ENCODE results near the gene TFAP2C. TPM values are rescaled to one million over a fixed set of nuclear protein-coding genes. Genes with fewer than 3 reads are reported as not detected.

TFAP2C gene
- total RNA-seq, 1 donor from 2014 or later = 2.2 TPM

- Histone ChIP-seq H3K27ac (ENCODE audit: low read depth, low read length) (no peak overlapping the region), H3K4me3 (ENCODE audit: insufficient read depth, low read depth, low read length) (no peak overlapping the region), H3K4me1 (ENCODE audit: insufficient read depth, low read length) (no peaks in the 10 kb centered on the region), H2AFZ (ENCODE audit: low read depth, low read length) (no peak overlapping the region), H3K27me3 (ENCODE audit: insufficient read depth, low read length) (peaks cover 3% of the 10 kb centered on the region), H3K9ac (ENCODE audit: low read length) (no peak overlapping the region), H3K36me3 (ENCODE audit: insufficient read depth, low read length) (no peaks in the 10 kb centered on the region), H3K4me2 (ENCODE audit: low read length) (no peak overlapping the region), H4K20me1 (ENCODE audit: insufficient read depth, low read length) (no peaks in the 10 kb centered on the region), H3K79me2 (ENCODE audit: insufficient read depth, low read length) (no peaks in the 10 kb centered on the region), H3K9me3 (ENCODE audit: insufficient read depth, low read depth, low read length) (no peaks in the 10 kb centered on the region)
- peaks cover 12% of the 10 kb centered on the region for H3K27me3 Mint-ChIP-seq (ENCODE audit: low read depth, unreplicated experiment)
- H3K4me1 Mint-ChIP-seq (ENCODE audit: low read depth, unreplicated experiment) = no peaks in the 10 kb centered on the region
- no peak for FAIRE-seq
- no peak for DNase-seq (ENCODE audit: low read depth)
- no peaks in the 10 kb centered on the region for H3K9me3 Mint-ChIP-seq (ENCODE audit: unreplicated experiment)
- no peaks in the 10 kb centered on the region for H3K36me3 Mint-ChIP-seq (ENCODE audit: low read depth, unreplicated experiment)
- H3K27ac Mint-ChIP-seq (ENCODE audit: unreplicated experiment) = no peak overlapping the region
- TF ChIP-seq CTCF (IDR thresholded peaks at IDR 0.05; ENCODE audit: insufficient read depth, low read depth, low read length) (no peak), EZH2 (IDR thresholded peaks at IDR 0.05; ENCODE audit: insufficient read depth, low read length) (no peak)
- H3K4me3 Mint-ChIP-seq (ENCODE audit: unreplicated experiment) = no peak overlapping the region
Observed at GRCh38 chr20:56592211-56592610, 36.9 kb upstream of the TFAP2C start.

GRCh38 chr20:56592817-56593216 is 36.3 kb upstream of the TFAP2C start:
- no peak for TF ChIP-seq CTCF (IDR thresholded peaks at IDR 0.05; ENCODE audit: insufficient read depth, low read depth, low read length)
- TF ChIP-seq EZH2 (IDR thresholded peaks at IDR 0.05; ENCODE audit: insufficient read depth, low read length) = no peak
- Histone ChIP-seq H3K4me1 (ENCODE audit: insufficient read depth, low read length) (no peaks in the 10 kb centered on the region), H3K9me3 (ENCODE audit: insufficient read depth, low read depth, low read length) (no peaks in the 10 kb centered on the region), H3K9ac (ENCODE audit: low read length) (no peak overlapping the region), H2AFZ (ENCODE audit: low read depth, low read length) (no peak overlapping the region), H4K20me1 (ENCODE audit: insufficient read depth, low read length) (no peaks in the 10 kb centered on the region), H3K27ac (ENCODE audit: low read depth, low read length) (no peak overlapping the region), H3K79me2 (ENCODE audit: insufficient read depth, low read length) (no peaks in the 10 kb centered on the region), H3K4me2 (ENCODE audit: low read length) (no peak overlapping the region), H3K4me3 (ENCODE audit: insufficient read depth, low read depth, low read length) (no peak overlapping the region), H3K36me3 (ENCODE audit: insufficient read depth, low read length) (no peaks in the 10 kb centered on the region), H3K27me3 (ENCODE audit: insufficient read depth, low read length) (peaks cover 3% of the 10 kb centered on the region)
- Mint-ChIP-seq H3K27ac (ENCODE audit: unreplicated experiment) (no peak overlapping the region), H3K9me3 (ENCODE audit: unreplicated experiment) (no peaks in the 10 kb centered on the region), H3K4me3 (ENCODE audit: unreplicated experiment) (no peak overlapping the region), H3K4me1 (ENCODE audit: low read depth, unreplicated experiment) (no peaks in the 10 kb centered on the region), H3K36me3 (ENCODE audit: low read depth, unreplicated experiment) (no peaks in the 10 kb centered on the region), H3K27me3 (ENCODE audit: low read depth, unreplicated experiment) (peaks cover 11% of the 10 kb centered on the region)
- DNase-seq (ENCODE audit: low read depth) (no peak), FAIRE-seq (no peak)

- no peaks in the 10 kb centered on the region for H4K20me1 ChIP-seq (ENCODE audit: insufficient read depth, low read length)
- H3K4me2 ChIP-seq (ENCODE audit: low read length) = no peak overlapping the region
- H3K4me1 ChIP-seq (ENCODE audit: insufficient read depth, low read length) = no peaks in the 10 kb centered on the region
- no peaks in the 10 kb centered on the region for H3K27me3 ChIP-seq (ENCODE audit: insufficient read depth, low read length)
- FAIRE-seq (no peak), DNase-seq (ENCODE audit: low read depth) (no peak)
- H2AFZ ChIP-seq (ENCODE audit: low read depth, low read length) = no peak overlapping the region
- peaks cover 9% of the 10 kb centered on the region for H3K27me3 Mint-ChIP-seq (ENCODE audit: low read depth, unreplicated experiment)
- H3K27ac Mint-ChIP-seq (ENCODE audit: unreplicated experiment) = no peak overlapping the region
- H3K4me3 Mint-ChIP-seq (ENCODE audit: unreplicated experiment) = no peak overlapping the region
- no peaks in the 10 kb centered on the region for H3K9me3 ChIP-seq (ENCODE audit: insufficient read depth, low read depth, low read length)
- H3K4me3 ChIP-seq (ENCODE audit: insufficient read depth, low read depth, low read length) = no peak overlapping the region
- H3K36me3 Mint-ChIP-seq (ENCODE audit: low read depth, unreplicated experiment) = no peaks in the 10 kb centered on the region
- H3K4me1 Mint-ChIP-seq (ENCODE audit: low read depth, unreplicated experiment) = no peaks in the 10 kb centered on the region
- H3K79me2 ChIP-seq (ENCODE audit: insufficient read depth, low read length) = no peaks in the 10 kb centered on the region
- no peak overlapping the region for H3K27ac ChIP-seq (ENCODE audit: low read depth, low read length)
- no peak overlapping the region for H3K9ac ChIP-seq (ENCODE audit: low read length)
- TF ChIP-seq CTCF (IDR thresholded peaks at IDR 0.05; ENCODE audit: insufficient read depth, low read depth, low read length) (no peak), EZH2 (IDR thresholded peaks at IDR 0.05; ENCODE audit: insufficient read depth, low read length) (no peak)
- no peaks in the 10 kb centered on the region for H3K9me3 Mint-ChIP-seq (ENCODE audit: unreplicated experiment)
- H3K36me3 ChIP-seq (ENCODE audit: insufficient read depth, low read length) = no peaks in the 10 kb centered on the region
Observed at GRCh38 chr20:56595746-56596475, 33.2 kb upstream of the TFAP2C start.

All from astrocyte (in vitro differentiated cells and primary cell).